H1 (cell line): ENCODE results near the gene FARS2. TPM values are rescaled to one million over a fixed set of nuclear protein-coding genes. Genes with fewer than 3 reads are reported as not detected.

ENCODE experiments used
- CTCF ChIA-PET: fragments of 300-600 bp; sonication (Branson Sonifier 250); formaldehyde crosslinking; loops from one replicate; lab custom pipeline; 2021; ENCODE audit not compliant: partially characterized antibody; lab: Charles Lee
- POLR2A ChIA-PET: fragments of 300-600 bp; sonication (Branson Sonifier 250); formaldehyde crosslinking; loops from one replicate; lab custom pipeline; 2021; ENCODE audit warnings: inconsistent platforms; ENCODE audit not compliant: partially characterized antibody; lab: Charles Lee
- DNase-seq, 2 experiments: peaks; one replicate each; pipeline versions ENCODE4 v3.0.0 to v3.0.0-alpha.2; 2010 to 2022; ENCODE audit warnings: low spot score in 2 of 2, low read depth in 1 of 2, mixed read lengths in 1 of 2
- FAIRE-seq: peaks from 2 replicates; lab custom pipeline; 2011; peaks lifted over from hg19 to GRCh38; lab: Jason Lieb, UNC
- H2AFZ ChIP-seq: 2 replicates; pipeline ENCODE4 v1.8.1; 2012; ENCODE audit warnings: low read length, inconsistent platforms
- H2AK5ac ChIP-seq: 2 replicates; pipeline ENCODE4 v1.6.1; 2013; ENCODE audit warnings: low read depth, low read length
- H2BK120ac ChIP-seq: replicated peaks from 2 replicates; pipeline ENCODE3; 2013; ENCODE audit warnings: low read depth, low read length, inconsistent platforms
- H2BK12ac ChIP-seq: 2 replicates; pipeline ENCODE4 v1.6.1; 2013; ENCODE audit warnings: low read depth, low read length
- H2BK15ac ChIP-seq: 2 replicates; pipeline ENCODE4 v1.6.1; 2013; ENCODE audit warnings: low read length
- H2BK20ac ChIP-seq: 2 replicates; pipeline ENCODE4 v1.6.1; 2013; ENCODE audit warnings: low read length
- H2BK5ac ChIP-seq: 2 replicates; pipeline ENCODE4 v1.6.1; 2013; ENCODE audit warnings: low read depth, low read length
- H3K14ac ChIP-seq: 2 replicates; pipeline ENCODE4 v1.6.1; 2013; ENCODE audit warnings: inconsistent platforms; ENCODE audit not compliant: insufficient read length
- H3K18ac ChIP-seq: 2 replicates; pipeline ENCODE4 v1.6.1; 2013; ENCODE audit warnings: low read length; ENCODE audit errors: extremely low read depth
- H3K23ac ChIP-seq: 2 replicates; pipeline ENCODE4 v1.6.1; 2013; ENCODE audit warnings: inconsistent platforms; ENCODE audit not compliant: insufficient read length
- H3K23me2 ChIP-seq: 2 replicates; pipeline ENCODE4 v1.6.1; 2013; ENCODE audit warnings: low read depth, low read length
- H3K27ac ChIP-seq: 2 replicates; pipeline ENCODE4 v1.6.1; 2011; ENCODE audit warnings: low read depth, low read length, inconsistent platforms
- H3K27me3 ChIP-seq, 4 experiments: replicated peaks in 1 of 4; 1 replicate in 1 of 4; 2 replicates in 3 of 4; pipeline versions ENCODE4 v1.6.1 to v1.8.1; 2011 to 2013; ENCODE audit warnings: low read length in 3 of 4, mild to moderate bottlenecking in 3 of 4, inconsistent platforms in 2 of 4, mixed read lengths in 2 of 4, moderate library complexity in 1 of 4; ENCODE audit not compliant: control insufficient read depth in 3 of 4, insufficient read depth in 3 of 4; ENCODE audit errors: extremely low read depth in 1 of 4
- H3K36me3 ChIP-seq, 4 experiments: 2 replicates each; pipeline versions ENCODE4 v1.6.1 to v1.8.1; 2011 to 2013; ENCODE audit warnings: mild to moderate bottlenecking in 4 of 4, low read length in 3 of 4, moderate library complexity in 2 of 4, control low read depth in 1 of 4, inconsistent platforms in 1 of 4; ENCODE audit not compliant: insufficient read depth in 4 of 4, control insufficient read depth in 2 of 4
- H3K4ac ChIP-seq: replicated peaks from 2 replicates; pipeline ENCODE3; 2013; ENCODE audit warnings: low read length, low read depth, mixed read lengths, inconsistent platforms; ENCODE audit not compliant: insufficient read length
- H3K4me1 ChIP-seq, 4 experiments: replicated peaks in 1 of 4; 1 replicate in 1 of 4; 2 replicates in 3 of 4; pipeline versions ENCODE4 v1.6.1 to v1.8.1; 2011 to 2013; ENCODE audit warnings: low read length in 3 of 4, inconsistent platforms in 2 of 4, mixed read lengths in 1 of 4; ENCODE audit not compliant: insufficient read depth in 4 of 4, control insufficient read depth in 3 of 4
- H3K4me2 ChIP-seq, 2 experiments: 2 replicates each; pipeline versions ENCODE4 v1.6.1 to v1.8.1; 2011 to 2013; ENCODE audit warnings: low read depth in 2 of 2, low read length in 2 of 2, control low read depth in 1 of 2, inconsistent platforms in 1 of 2, mild to moderate bottlenecking in 1 of 2; ENCODE audit not compliant: insufficient read depth in 1 of 2
- H3K4me3 ChIP-seq, 4 experiments: fragments of 200-600, 300-600 bp in 1 of 4; sonication (generic), shearing (Covaris generic), sonication (Bioruptor Twin) in 1 of 4; 2 replicates each; pipeline versions ENCODE4 v1.5.1 to v1.8.1; 2011 to 2016; ENCODE audit warnings: low read length in 4 of 4, low read depth in 3 of 4, control low read depth in 2 of 4, inconsistent platforms in 2 of 4, mild to moderate bottlenecking in 2 of 4, mixed read lengths in 1 of 4, moderate library complexity in 1 of 4; ENCODE audit not compliant: insufficient read depth in 2 of 4; ENCODE audit errors: extremely low read depth in 1 of 4
- H3K56ac ChIP-seq: replicated peaks from 2 replicates; pipeline ENCODE3; 2013; ENCODE audit warnings: low read depth, mild to moderate bottlenecking, mixed read lengths, low read length, inconsistent platforms; ENCODE audit not compliant: insufficient read length
- H3K79me1 ChIP-seq: 2 replicates; pipeline ENCODE4 v1.6.1; 2013; ENCODE audit warnings: low read depth, low read length, control low read depth
- H3K79me2 ChIP-seq, 2 experiments: 2 replicates each; pipeline versions ENCODE4 v1.6.1 to v1.8.1; 2012 to 2013; ENCODE audit warnings: low read length in 2 of 2, mild to moderate bottlenecking in 2 of 2, inconsistent platforms in 1 of 2; ENCODE audit not compliant: insufficient read depth in 2 of 2, control insufficient read depth in 1 of 2
- H3K9ac ChIP-seq, 4 experiments: replicated peaks in 1 of 4; 1 replicate in 1 of 4; 2 replicates in 3 of 4; pipeline versions ENCODE4 v1.6.1 to v1.8.1; 2011 to 2013; ENCODE audit warnings: low read depth in 3 of 4, low read length in 3 of 4, control low read depth in 2 of 4, mild to moderate bottlenecking in 2 of 4, moderate library complexity in 2 of 4, inconsistent platforms in 1 of 4; ENCODE audit errors: extremely low read depth in 1 of 4
- H3K9me3 ChIP-seq, 2 experiments: 2 replicates each; pipeline versions ENCODE4 v1.6.1 to v1.8.1; 2012 to 2013; ENCODE audit warnings: mild to moderate bottlenecking in 2 of 2, moderate library complexity in 2 of 2, control low read depth in 1 of 2, inconsistent platforms in 1 of 2, low read depth in 1 of 2, low read length in 1 of 2, mixed read lengths in 1 of 2; ENCODE audit not compliant: insufficient read depth in 2 of 2
- H4K20me1 ChIP-seq, 2 experiments: replicated peaks in 1 of 2; 2 replicates each; pipeline versions ENCODE3 to v1.8.1; 2011 to 2013; ENCODE audit warnings: inconsistent platforms in 2 of 2, low read length in 2 of 2, mild to moderate bottlenecking in 1 of 2; ENCODE audit not compliant: insufficient read depth in 2 of 2, control insufficient read depth in 1 of 2
- H4K5ac ChIP-seq: 2 replicates; pipeline ENCODE4 v1.6.1; 2013; ENCODE audit warnings: low read length, low read depth, mixed read lengths, inconsistent platforms; ENCODE audit not compliant: insufficient read length
- H4K8ac ChIP-seq: 2 replicates; pipeline ENCODE4 v1.8.0; 2013; ENCODE audit warnings: mild to moderate bottlenecking, moderate library complexity, low read length, inconsistent platforms; ENCODE audit not compliant: insufficient read depth; ENCODE audit errors: extremely low read depth
- H4K91ac ChIP-seq: replicated peaks from 2 replicates; pipeline ENCODE3; 2013; ENCODE audit warnings: low read length, mixed read lengths, inconsistent platforms; ENCODE audit not compliant: insufficient read length
- BACH1 ChIP-seq: IDR thresholded peaks from 2 replicates; pipeline ENCODE4 v1.6.1; 2012; ENCODE audit warnings: low read length, improper control_type of control experiment
- BRCA1 ChIP-seq: IDR thresholded peaks from 2 replicates; pipeline ENCODE4 v1.6.1; 2012; ENCODE audit warnings: low read depth, low read length, improper control_type of control experiment
- CBX8 ChIP-seq: fragments of 300-800, 300-1000 bp; sonication (generic); IDR thresholded peaks from 2 replicates; pipeline ENCODE4 v1.7.1; 2016; ENCODE audit warnings: low read depth, low read length, borderline replicate concordance
- CEBPB ChIP-seq: IDR thresholded peaks from 2 replicates; pipeline ENCODE4 v1.6.1; 2012; ENCODE audit warnings: low read depth, low read length
- EZH2 ChIP-seq: fragments of 200-600 bp; sonication (generic); IDR thresholded peaks from 2 replicates; pipeline ENCODE4 v1.7.1; 2012; ENCODE audit warnings: low read depth, mild to moderate bottlenecking, moderate library complexity, low read length, inconsistent platforms; ENCODE audit not compliant: severe bottlenecking
- FOSL1 ChIP-seq: IDR thresholded peaks from 2 replicates; pipeline ENCODE4 v1.6.1; 2011; ENCODE audit warnings: mild to moderate bottlenecking, low read depth, low read length, moderate library complexity; ENCODE audit not compliant: insufficient read depth
- HDAC2 ChIP-seq, 2 experiments: fragments of 300-600 bp in 1 of 2; sonication (generic) in 1 of 2; IDR thresholded peaks; 2 replicates each; pipeline ENCODE4 v1.6.1; 2011 to 2012; ENCODE audit warnings: low read depth in 2 of 2, low read length in 2 of 2, mild to moderate bottlenecking in 2 of 2, moderate library complexity in 2 of 2, borderline replicate concordance in 1 of 2, inconsistent platforms in 1 of 2
- HDAC6 ChIP-seq: IDR thresholded peaks from one replicate; pipeline ENCODE4 v1.7.1; 2012; ENCODE audit warnings: low read depth, mild to moderate bottlenecking, inconsistent platforms, low read length, moderate library complexity
- JUND ChIP-seq: IDR thresholded peaks from 2 replicates; pipeline ENCODE4 v1.6.1; 2011; ENCODE audit warnings: mild to moderate bottlenecking, improper control_type of control experiment, low read length
- PHF8 ChIP-seq: fragments of 200-600 bp; sonication (generic); conservative IDR thresholded peaks from 2 replicates; pipeline ENCODE4 v1.7.1; 2012; ENCODE audit warnings: low read depth, mild to moderate bottlenecking, inconsistent platforms, low read length, moderate library complexity
- SIRT6 ChIP-seq: IDR thresholded peaks from one replicate; pipeline ENCODE4 v1.7.1; 2012; ENCODE audit warnings: low read length, inconsistent platforms
- SP1 ChIP-seq: IDR thresholded peaks from 2 replicates; pipeline ENCODE4 v1.6.1; 2011; ENCODE audit warnings: low read depth, low read length
- SP4 ChIP-seq: IDR thresholded peaks from 2 replicates; pipeline ENCODE4 v1.6.1; 2012; ENCODE audit warnings: low read length, inconsistent platforms
- YY1 ChIP-seq: IDR thresholded peaks from 2 replicates; pipeline ENCODE4 v1.6.1; 2011; ENCODE audit warnings: low read depth, mild to moderate bottlenecking, low read length
- WGBS, 2 experiments: shearing (Covaris generic) in 1 of 2; methylation state at CpG; one replicate each; pipeline versions ENCODE4 v1.1.6 to v1.1.7; 2013 to 2015; ENCODE audit warnings: low lambda C conversion rate in 2 of 2, mixed read lengths in 2 of 2, inconsistent platforms in 1 of 2, low coverage in 1 of 2, missing lambda C conversion rate in 1 of 2; ENCODE audit not compliant: insufficient replicate concordance in 2 of 2, insufficient coverage in 1 of 2, insufficient read length in 1 of 2; ENCODE audit errors: extremely low coverage in 1 of 2, missing lambda C conversion rate in 1 of 2; 5-methylcytosine and 5-hydroxymethylcytosine counted together
- polyA plus RNA-seq, 7 experiments: library from polyadenylated mRNA; depleted of rRNA in 3 of 7; stranded (reverse) in 5 of 7; unstranded in 2 of 7; fragments of >200 nt in 5 of 7; fragments of 200-250 nt in 2 of 7; gene quantifications; 1 replicate in 5 of 7; 2 replicates in 1 of 7; 4 replicates in 1 of 7; pipeline versions ENCODE4 v1.2.1 to v1.2.3, GENCODE V29; 2011 to 2013; ENCODE audit warnings: missing spikeins in 2 of 7, mixed read lengths in 2 of 7
- total RNA-seq: library from RNA; stranded (reverse); fragmentation: NEBNext Ultra II Directional; extraction: Animal tissue kit (Norgen Biotek cat#: 25700); gene quantifications from 2 replicates; pipeline ENCODE4 v1.2.1, GENCODE V29; 2021

The FARS2 gene
- total and polyA plus RNA-seq, 2 of the 8 experiments (the other 6 are each of a cell fraction or from before 2014, with no cell fraction given) = 11.7 to 14.4 TPM

DNA sequence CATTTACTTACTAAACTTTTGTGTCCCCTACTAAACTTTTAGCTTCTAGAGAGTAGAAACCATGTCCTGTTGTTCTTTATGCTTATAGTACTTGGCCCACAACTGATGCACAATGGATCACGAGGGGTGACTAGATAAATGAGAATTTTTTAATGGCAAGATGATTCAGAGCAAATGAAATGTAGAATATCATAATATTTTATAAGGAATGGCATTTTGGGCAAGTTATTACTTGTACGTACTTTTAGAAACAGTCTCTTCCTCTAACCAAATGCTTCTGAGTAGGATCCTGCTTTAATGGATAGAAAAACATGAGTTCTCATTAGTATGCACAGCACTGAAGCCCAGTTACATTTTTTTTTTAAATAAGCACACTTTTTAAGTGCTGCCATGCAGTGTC, 409.1 kb downstream of the FARS2 start:
- Histone ChIP-seq H3K14ac (no peak overlapping the region), H4K20me1 (no peaks in the 10 kb centered on the region), H3K23me2 (no peaks in the 10 kb centered on the region), H2BK15ac (no peak overlapping the region), H3K18ac (no peak overlapping the region), H3K27me3 (no peaks in the 10 kb centered on the region), H3K27ac (no peak overlapping the region), H3K4ac (no peak overlapping the region), H3K4me2 (no peak overlapping the region), H3K79me1 (no peaks in the 10 kb centered on the region), H2BK20ac (no peak overlapping the region), H3K36me3 (no peaks in the 10 kb centered on the region), H3K23ac (no peak overlapping the region), H4K8ac (no peak overlapping the region), H2BK12ac (no peak overlapping the region), H4K91ac (no peak overlapping the region), H2AK5ac (no peak overlapping the region), H3K56ac (no peak overlapping the region), H3K79me2 (no peaks in the 10 kb centered on the region), H4K5ac (no peak overlapping the region), H3K9ac (no peak overlapping the region), H2BK120ac (no peak overlapping the region), H3K4me1 (peaks cover 6 to 19% (median 14%) of the 10 kb centered on the region in 4 experiments), H2AFZ (no peak overlapping the region), H3K4me3 (no peak overlapping the region), H2BK5ac (no peak overlapping the region), H3K9me3 (no peaks in the 10 kb centered on the region)
- FAIRE-seq = no peak
- 89% methylated on average over 2 of the region's 2 CpGs; no CpG with 5 or more reads in 1 of the 2 experiments for WGBS, 2 experiments
- ChIA-PET CTCF (interaction anchor here (0.6 to 3.0 kb wide), 6 partner anchors 163 to 325 kb away, joined by 3 to 15 read pairs (median 3); no protein-coding TSS in a partner anchor), POLR2A (no interaction called here)
- no peak for DNase-seq
- TF ChIP-seq HDAC2 (IDR thresholded peaks at IDR 0.05; ENCODE audit: borderline replicate concordance in 1 of 2, low read depth in 2 of 2, low read length in 2 of 2) = no peak
- no peak for TF ChIP-seq EZH2
- no peak for TF ChIP-seq BRCA1
- TF ChIP-seq FOSL1 = no peak
- TF ChIP-seq BACH1 = no peak
- no peak for TF ChIP-seq SP1
- TF ChIP-seq CEBPB = no peak
- no peak for TF ChIP-seq SIRT6
- TF ChIP-seq YY1 = no peak
- no peak for TF ChIP-seq HDAC6
- TF ChIP-seq SP4 = no peak
- TF ChIP-seq CBX8 = no peak
- TF ChIP-seq PHF8 = no peak
- TF ChIP-seq JUND = no peak
